Measurements from ENCODE around the gene MYL4. TPM values are rescaled to one million over a fixed set of nuclear protein-coding genes. Genes with fewer than 3 reads are reported as not detected.

Gene MYL4
- total RNA-seq, 4 donors from 2014 or later, result 4.8 TPM; not detected in 3

- ATAC-seq, result no peak
- no peak overlapping the region for H3K27ac ChIP-seq
- H3K4me1 ChIP-seq, result peaks cover 0 to 25% (median 16%) of the 10 kb centered on the region in 3 donors
- H3K4me3 ChIP-seq, result no peak overlapping the region
- TF ChIP-seq POLR2A (IDR thresholded peaks at IDR 0.05) (no peak), CTCF (IDR thresholded peaks at IDR 0.05) (no peak), EP300 (IDR thresholded peaks at IDR 0.05) (no peak), POLR2AphosphoS5 (IDR thresholded peaks at IDR 0.05) (no peak)
- WGBS, 2 donors (ENCODE audit: low coverage in 1 of 2), result 56 to 70% methylated on average over 1 to 2 of the region's 4 CpGs
- no peaks in the 10 kb centered on the region for H3K36me3 ChIP-seq
- no peaks in the 10 kb centered on the region for H3K9me3 ChIP-seq
- no peaks in the 10 kb centered on the region for H3K27me3 ChIP-seq
These were observed 8.0 kb upstream of the MYL4 start for GRCh38 chr17:47201166-47201565.

- no peak overlapping the region for H3K4me3 ChIP-seq
- peaks cover 0 to 25% (median 16%) of the 10 kb centered on the region in 3 donors for H3K4me1 ChIP-seq
- H3K27ac ChIP-seq, result peak overlapping the region in 2 of 4 donors; percentile 68 to 75
- H3K27me3 ChIP-seq, result no peaks in the 10 kb centered on the region
- no peaks in the 10 kb centered on the region for H3K36me3 ChIP-seq
- no peak for ATAC-seq
- no peaks in the 10 kb centered on the region for H3K9me3 ChIP-seq
- 73 to 87% methylated on average over 2 to 5 of the region's 6 CpGs for WGBS, 2 donors (ENCODE audit: low coverage in 1 of 2)
- no peak for TF ChIP-seq CTCF (IDR thresholded peaks at IDR 0.05)
- TF ChIP-seq EP300 (IDR thresholded peaks at IDR 0.05), result no peak
- TF ChIP-seq POLR2AphosphoS5 (IDR thresholded peaks at IDR 0.05), result no peak
- no peak for TF ChIP-seq POLR2A (IDR thresholded peaks at IDR 0.05)
These were observed 5.0 kb upstream of the MYL4 start for GRCh38 chr17:47203984-47204721.

GRCh38 chr17:47204722-47205418, 4.3 kb upstream of the MYL4 start:
- no peak overlapping the region for H3K4me3 ChIP-seq
- H3K36me3 ChIP-seq, result no peaks in the 10 kb centered on the region
- peak overlapping the region; percentile 6 to 81 (median 72) for H3K27ac ChIP-seq
- H3K9me3 ChIP-seq, result no peaks in the 10 kb centered on the region
- peak; percentile 58 for ATAC-seq
- WGBS, 2 donors (ENCODE audit: low coverage in 1 of 2), result 39 to 57% methylated on average over 4 to 6 of the region's 6 CpGs
- no peak for TF ChIP-seq CTCF (IDR thresholded peaks at IDR 0.05)
- TF ChIP-seq POLR2A (IDR thresholded peaks at IDR 0.05), result no peak
- TF ChIP-seq POLR2AphosphoS5 (IDR thresholded peaks at IDR 0.05), result no peak
- no peak for TF ChIP-seq EP300 (IDR thresholded peaks at IDR 0.05)
- H3K4me1 ChIP-seq, result peaks cover 0 to 25% (median 16%) of the 10 kb centered on the region in 3 donors
- H3K27me3 ChIP-seq, result no peaks in the 10 kb centered on the region

GRCh38 chr17:47205419-47205963, 3.7 kb upstream of the MYL4 start:
- 57 to 63% methylated on average over 2 to 8 of the region's 9 CpGs for WGBS, 2 donors (ENCODE audit: low coverage in 1 of 2)
- Histone ChIP-seq H3K27ac (peak overlapping the region; percentile 32 to 81 (median 72)), H3K36me3 (no peaks in the 10 kb centered on the region), H3K9me3 (no peaks in the 10 kb centered on the region), H3K4me3 (no peak overlapping the region), H3K4me1 (peaks cover 0 to 25% (median 16%) of the 10 kb centered on the region in 3 donors), H3K27me3 (no peaks in the 10 kb centered on the region)
- peak; percentile 72 for ATAC-seq
- TF ChIP-seq POLR2AphosphoS5 (IDR thresholded peaks at IDR 0.05) (no peak), POLR2A (IDR thresholded peaks at IDR 0.05) (no peak), CTCF (IDR thresholded peaks at IDR 0.05) (no peak), EP300 (IDR thresholded peaks at IDR 0.05) (no peak)

All from gastroesophageal sphincter (tissue), 4 donors.